Endothelial cell of umbilical vein (primary cell): ENCODE data around the gene ETFB. TPM values are rescaled to one million over a fixed set of nuclear protein-coding genes. Genes with fewer than 3 reads are reported as not detected.

ENCODE experiments used
- BruUV-seq: library from RNA; stranded (reverse); fragments of 400-500 nt; replicated peaks from 2 replicates; lab custom pipeline; 2021; lab: Mats Ljungman, UMichigan
- CTCF ChIA-PET: fragments of 300-600, 350-600 bp; sonication (Branson Sonifier 250); formaldehyde crosslinking; loops from one replicate; lab custom pipeline; 2021; ENCODE audit warnings: antibody characterized with exemption, inconsistent platforms; lab: Charles Lee
- POLR2A ChIA-PET: fragments of 300-600, 350-600 bp; sonication (Branson Sonifier 250); formaldehyde crosslinking; loops from one replicate; lab custom pipeline; 2021; ENCODE audit warnings: antibody characterized with exemption, inconsistent platforms; lab: Charles Lee
- DNase-seq: peaks from one replicate; pipeline ENCODE4 v3.0.0-alpha.2; 2011; ENCODE audit warnings: low read depth, low spot score
- FAIRE-seq: peaks from 2 replicates; lab custom pipeline; 2011; peaks lifted over from hg19 to GRCh38; lab: Jason Lieb, UNC
- H2AFZ ChIP-seq: 2 replicates; pipeline ENCODE4 v1.6.0; 2012; ENCODE audit warnings: low read depth, low read length, control low read depth, inconsistent platforms
- H3K27ac ChIP-seq: 2 replicates; pipeline ENCODE4 v1.5.1; 2011; ENCODE audit warnings: low read depth, mild to moderate bottlenecking, control low read depth, low read length, moderate library complexity; ENCODE audit not compliant: insufficient read depth
- H3K27me3 ChIP-seq, 2 experiments: 2 replicates each; pipeline versions ENCODE4 v1.6.0 to v1.6.1; 2011; ENCODE audit warnings: low read length in 2 of 2, mixed read lengths in 1 of 2; ENCODE audit not compliant: control insufficient read depth in 2 of 2, insufficient read depth in 2 of 2
- H3K36me3 ChIP-seq, 2 experiments: 2 replicates in 1 of 2; 3 replicates in 1 of 2; pipeline ENCODE4 v1.5.1; 2011; ENCODE audit warnings: low read length in 2 of 2, mild to moderate bottlenecking in 1 of 2, moderate library complexity in 1 of 2; ENCODE audit not compliant: control insufficient read depth in 2 of 2, insufficient read depth in 2 of 2; ENCODE audit errors: extremely low read depth in 1 of 2
- H3K4me1 ChIP-seq: 3 replicates; pipeline ENCODE4 v1.5.1; 2011; ENCODE audit warnings: mild to moderate bottlenecking, low read length; ENCODE audit not compliant: control insufficient read depth, insufficient read depth; ENCODE audit errors: extremely low read depth
- H3K4me2 ChIP-seq: 2 replicates; pipeline ENCODE4 v1.6.1; 2011; ENCODE audit warnings: low read length, control low read depth, mixed read lengths; ENCODE audit not compliant: insufficient read depth
- H3K4me3 ChIP-seq, 3 experiments: fragments of 200-600 bp in 1 of 3; sonication (generic), shearing (Covaris generic) in 1 of 3; replicated peaks in 1 of 3; 2 replicates each; pipeline ENCODE4 v1.5.1; 2011 to 2016; ENCODE audit warnings: control low read depth in 3 of 3, low read length in 3 of 3, mild to moderate bottlenecking in 2 of 3, inconsistent platforms in 1 of 3, low read depth in 1 of 3, moderate library complexity in 1 of 3; ENCODE audit not compliant: insufficient read depth in 1 of 3
- H3K79me2 ChIP-seq: 2 replicates; pipeline ENCODE4 v1.6.0; 2012; ENCODE audit warnings: low read length, inconsistent platforms; ENCODE audit not compliant: control insufficient read depth, insufficient read depth
- H3K9ac ChIP-seq: replicated peaks from 2 replicates; pipeline ENCODE3; 2011; ENCODE audit warnings: low read length, control low read depth; ENCODE audit not compliant: insufficient read depth; ENCODE audit errors: extremely low read depth
- H3K9me1 ChIP-seq: replicated peaks from 3 replicates; pipeline ENCODE4 v1.6.0; 2011; ENCODE audit warnings: mild to moderate bottlenecking, low read length; ENCODE audit not compliant: control insufficient read depth, insufficient read depth; ENCODE audit errors: extremely low read depth
- H3K9me3 ChIP-seq: replicated peaks from 2 replicates; pipeline ENCODE4 v1.5.1; 2012; ENCODE audit warnings: low read length, inconsistent platforms; ENCODE audit not compliant: control insufficient read depth, insufficient read depth
- H4K20me1 ChIP-seq: replicated peaks from 2 replicates; pipeline ENCODE3; 2011; ENCODE audit warnings: mild to moderate bottlenecking, low read length; ENCODE audit not compliant: control insufficient read depth, insufficient read depth; ENCODE audit errors: extremely low read depth
- CTCF ChIP-seq, 2 donors: IDR thresholded peaks; 1 replicate in 1 of 2; 2 replicates in 1 of 2; pipeline ENCODE4 v1.5.1; 2011; ENCODE audit warnings: low read length in 2 of 2, mild to moderate bottlenecking in 2 of 2, moderate library complexity in 2 of 2, control low read depth in 1 of 2, inconsistent platforms in 1 of 2, low read depth in 1 of 2; ENCODE audit not compliant: insufficient read depth in 1 of 2; ENCODE audit errors: extremely low read depth in 1 of 2
- EZH2 ChIP-seq: IDR thresholded peaks from 2 replicates; pipeline ENCODE4 v1.6.1; 2012; ENCODE audit warnings: borderline replicate concordance, low read depth, mild to moderate bottlenecking, moderate library complexity, low read length, inconsistent platforms; ENCODE audit not compliant: severe bottlenecking
- FOS ChIP-seq: IDR thresholded peaks from 2 replicates; pipeline ENCODE4 v1.6.1; 2011; ENCODE audit warnings: mild to moderate bottlenecking, low read length, moderate library complexity, borderline replicate concordance; ENCODE audit not compliant: insufficient read depth
- GATA2 ChIP-seq: IDR thresholded peaks from 2 replicates; pipeline ENCODE4 v1.7.0; 2011; ENCODE audit warnings: low read depth, mild to moderate bottlenecking, moderate library complexity, mixed read lengths, low read length; ENCODE audit not compliant: insufficient read length, insufficient read depth
- JUN ChIP-seq: IDR thresholded peaks from 2 replicates; pipeline ENCODE4 v1.6.1; 2011; ENCODE audit warnings: borderline replicate concordance, low read depth; ENCODE audit not compliant: insufficient read length, insufficient read depth
- MAX ChIP-seq: IDR thresholded peaks from 2 replicates; pipeline ENCODE4 v1.6.1; 2011; ENCODE audit not compliant: insufficient read depth, insufficient read length
- MYC ChIP-seq: IDR thresholded peaks from one replicate; pipeline ENCODE4 v1.6.1; 2011; ENCODE audit warnings: mild to moderate bottlenecking, low read depth, low read length
- POLR2A ChIP-seq: IDR thresholded peaks from 2 replicates; pipeline ENCODE4 v1.6.1; 2012; ENCODE audit warnings: low read depth, mild to moderate bottlenecking, control low read depth, low read length
- POLR2AphosphoS5 ChIP-seq: IDR thresholded peaks from 2 replicates; pipeline ENCODE4 v1.6.1; 2012; ENCODE audit warnings: low read depth, mild to moderate bottlenecking, control low read depth, low read length, moderate library complexity; ENCODE audit not compliant: insufficient read depth
- dilution Hi-C: fragments of 300-500 bp; cut with MboI; formaldehyde crosslinking; loops from one replicate; pipeline ENCODE4 v1.15.0; 2019; ENCODE audit warnings: low sequenced_read_pairs; ENCODE audit not compliant: extremely low pct_ligation_motif_present
- intact Hi-C: fragments of 100-400 bp; cut with micrococcal nuclease; formaldehyde crosslinking; loops from one replicate; pipeline ENCODE4 v1.10.0; 2022
- polyA plus RNA-seq, 4 experiments: library from polyadenylated mRNA; depleted of rRNA in 3 of 4; stranded (reverse) in 3 of 4; unstranded in 1 of 4; fragments of >200 nt; gene quantifications; 2 replicates each; pipeline versions ENCODE4 v1.2.1 to v1.2.3, GENCODE V29; 2011 to 2012; ENCODE audit warnings: missing spikeins in 1 of 4
- total RNA-seq: library from RNA; stranded (reverse); gene quantifications from 2 replicates; pipeline ENCODE4 v1.2.3, GENCODE V29; 2021

Gene ETFB
- total and polyA plus RNA-seq, 2 donors (not counting 3 experiments of a cell fraction or from before 2014, with no cell fraction given) = 54.1 to 99.2 TPM

- Histone ChIP-seq H3K27me3 (peaks cover 6 to 7% of the 10 kb centered on the region in 2 experiments), H3K79me2 (no peaks in the 10 kb centered on the region), H3K36me3 (no peaks in the 10 kb centered on the region), H3K4me1 (no peaks in the 10 kb centered on the region), H3K27ac (no peak overlapping the region), H4K20me1 (no peaks in the 10 kb centered on the region), H3K4me2 (no peak overlapping the region), H3K4me3 (no peak overlapping the region), H3K9me1 (no peaks in the 10 kb centered on the region), H3K9me3 (no peaks in the 10 kb centered on the region), H2AFZ (no peak overlapping the region), H3K9ac (no peak overlapping the region)
- BruUV-seq = no TSS peak
- no peak for FAIRE-seq
- DNase-seq = no peak
- POLR2A ChIA-PET = no interaction called here
- CTCF ChIA-PET = no interaction called here
- no peak for TF ChIP-seq JUN
- dilution Hi-C loops = no loop called here
- intact Hi-C loops = no loop called here
These were observed 34.5 kb downstream of the ETFB start for GRCh38 chr19:51331716-51332115.

GRCh38 chr19:51331193-51331592, 35.0 kb downstream of the ETFB start:
- Histone ChIP-seq H3K9ac (no peak overlapping the region), H3K36me3 (no peaks in the 10 kb centered on the region), H3K27me3 (peaks cover 6 to 7% of the 10 kb centered on the region in 2 experiments), H3K27ac (no peak overlapping the region), H2AFZ (no peak overlapping the region), H3K4me2 (no peak overlapping the region), H4K20me1 (no peaks in the 10 kb centered on the region), H3K4me3 (no peak overlapping the region), H3K4me1 (no peaks in the 10 kb centered on the region), H3K9me1 (no peaks in the 10 kb centered on the region), H3K79me2 (no peaks in the 10 kb centered on the region), H3K9me3 (no peaks in the 10 kb centered on the region)
- FAIRE-seq = no peak
- TF ChIP-seq FOS (no peak), MYC (no peak), CTCF (IDR thresholded peaks at IDR 0.05; ENCODE audit: extremely low read depth in 1 of 2, insufficient read depth in 1 of 2, low read depth in 1 of 2, low read length in 2 of 2) (no peak), EZH2 (no peak), POLR2A (no peak), POLR2AphosphoS5 (no peak), GATA2 (no peak), JUN (no peak), MAX (no peak)
- dilution Hi-C loops (no loop called here), intact Hi-C loops (no loop called here)
- ChIA-PET CTCF (no interaction called here), POLR2A (no interaction called here)
- no TSS peak for BruUV-seq
- no peak for DNase-seq
